H1 (cell line): ENCODE measurements around the gene CYTIP. TPM values are rescaled to one million over a fixed set of nuclear protein-coding genes. Genes with fewer than 3 reads are reported as not detected.
"Not testable (repeated sequence)": the region's sequence is repeated elsewhere in the genome, so short reads cannot be mapped to it uniquely, and the experiment has no call there.

Source experiments
- CTCF ChIA-PET: fragments of 300-600 bp; sonication (Branson Sonifier 250); formaldehyde crosslinking; loops from one replicate; lab custom pipeline; 2021; ENCODE audit not compliant: partially characterized antibody; lab: Charles Lee
- POLR2A ChIA-PET: fragments of 300-600 bp; sonication (Branson Sonifier 250); formaldehyde crosslinking; loops from one replicate; lab custom pipeline; 2021; ENCODE audit warnings: inconsistent platforms; ENCODE audit not compliant: partially characterized antibody; lab: Charles Lee
- DNase-seq, 2 experiments: peaks; one replicate each; pipeline versions ENCODE4 v3.0.0 to v3.0.0-alpha.2; 2010 to 2022; ENCODE audit warnings: low spot score in 2 of 2, low read depth in 1 of 2, mixed read lengths in 1 of 2
- FAIRE-seq: peaks from 2 replicates; lab custom pipeline; 2011; peaks lifted over from hg19 to GRCh38; lab: Jason Lieb, UNC
- H2AFZ ChIP-seq: 2 replicates; pipeline ENCODE4 v1.8.1; 2012; ENCODE audit warnings: low read length, inconsistent platforms
- H2AK5ac ChIP-seq: 2 replicates; pipeline ENCODE4 v1.6.1; 2013; ENCODE audit warnings: low read depth, low read length
- H2BK120ac ChIP-seq: replicated peaks from 2 replicates; pipeline ENCODE3; 2013; ENCODE audit warnings: low read depth, low read length, inconsistent platforms
- H2BK12ac ChIP-seq: 2 replicates; pipeline ENCODE4 v1.6.1; 2013; ENCODE audit warnings: low read depth, low read length
- H2BK15ac ChIP-seq: 2 replicates; pipeline ENCODE4 v1.6.1; 2013; ENCODE audit warnings: low read length
- H2BK20ac ChIP-seq: 2 replicates; pipeline ENCODE4 v1.6.1; 2013; ENCODE audit warnings: low read length
- H2BK5ac ChIP-seq: 2 replicates; pipeline ENCODE4 v1.6.1; 2013; ENCODE audit warnings: low read depth, low read length
- H3K14ac ChIP-seq: 2 replicates; pipeline ENCODE4 v1.6.1; 2013; ENCODE audit warnings: inconsistent platforms; ENCODE audit not compliant: insufficient read length
- H3K18ac ChIP-seq: 2 replicates; pipeline ENCODE4 v1.6.1; 2013; ENCODE audit warnings: low read length; ENCODE audit errors: extremely low read depth
- H3K23ac ChIP-seq: 2 replicates; pipeline ENCODE4 v1.6.1; 2013; ENCODE audit warnings: inconsistent platforms; ENCODE audit not compliant: insufficient read length
- H3K23me2 ChIP-seq: 2 replicates; pipeline ENCODE4 v1.6.1; 2013; ENCODE audit warnings: low read depth, low read length
- H3K27ac ChIP-seq: 2 replicates; pipeline ENCODE4 v1.6.1; 2011; ENCODE audit warnings: low read depth, low read length, inconsistent platforms
- H3K27me3 ChIP-seq, 4 experiments: replicated peaks in 1 of 4; 1 replicate in 1 of 4; 2 replicates in 3 of 4; pipeline versions ENCODE4 v1.6.1 to v1.8.1; 2011 to 2013; ENCODE audit warnings: low read length in 3 of 4, mild to moderate bottlenecking in 3 of 4, inconsistent platforms in 2 of 4, mixed read lengths in 2 of 4, moderate library complexity in 1 of 4; ENCODE audit not compliant: control insufficient read depth in 3 of 4, insufficient read depth in 3 of 4; ENCODE audit errors: extremely low read depth in 1 of 4
- H3K36me3 ChIP-seq, 4 experiments: 2 replicates each; pipeline versions ENCODE4 v1.6.1 to v1.8.1; 2011 to 2013; ENCODE audit warnings: mild to moderate bottlenecking in 4 of 4, low read length in 3 of 4, moderate library complexity in 2 of 4, control low read depth in 1 of 4, inconsistent platforms in 1 of 4; ENCODE audit not compliant: insufficient read depth in 4 of 4, control insufficient read depth in 2 of 4
- H3K4ac ChIP-seq: replicated peaks from 2 replicates; pipeline ENCODE3; 2013; ENCODE audit warnings: low read length, low read depth, mixed read lengths, inconsistent platforms; ENCODE audit not compliant: insufficient read length
- H3K4me1 ChIP-seq, 4 experiments: replicated peaks in 1 of 4; 1 replicate in 1 of 4; 2 replicates in 3 of 4; pipeline versions ENCODE4 v1.6.1 to v1.8.1; 2011 to 2013; ENCODE audit warnings: low read length in 3 of 4, inconsistent platforms in 2 of 4, mixed read lengths in 1 of 4; ENCODE audit not compliant: insufficient read depth in 4 of 4, control insufficient read depth in 3 of 4
- H3K4me2 ChIP-seq, 2 experiments: 2 replicates each; pipeline versions ENCODE4 v1.6.1 to v1.8.1; 2011 to 2013; ENCODE audit warnings: low read depth in 2 of 2, low read length in 2 of 2, control low read depth in 1 of 2, inconsistent platforms in 1 of 2, mild to moderate bottlenecking in 1 of 2; ENCODE audit not compliant: insufficient read depth in 1 of 2
- H3K4me3 ChIP-seq, 4 experiments: fragments of 200-600, 300-600 bp in 1 of 4; sonication (generic), shearing (Covaris generic), sonication (Bioruptor Twin) in 1 of 4; 2 replicates each; pipeline versions ENCODE4 v1.5.1 to v1.8.1; 2011 to 2016; ENCODE audit warnings: low read length in 4 of 4, low read depth in 3 of 4, control low read depth in 2 of 4, inconsistent platforms in 2 of 4, mild to moderate bottlenecking in 2 of 4, mixed read lengths in 1 of 4, moderate library complexity in 1 of 4; ENCODE audit not compliant: insufficient read depth in 2 of 4; ENCODE audit errors: extremely low read depth in 1 of 4
- H3K56ac ChIP-seq: replicated peaks from 2 replicates; pipeline ENCODE3; 2013; ENCODE audit warnings: low read depth, mild to moderate bottlenecking, mixed read lengths, low read length, inconsistent platforms; ENCODE audit not compliant: insufficient read length
- H3K79me1 ChIP-seq: 2 replicates; pipeline ENCODE4 v1.6.1; 2013; ENCODE audit warnings: low read depth, low read length, control low read depth
- H3K79me2 ChIP-seq, 2 experiments: 2 replicates each; pipeline versions ENCODE4 v1.6.1 to v1.8.1; 2012 to 2013; ENCODE audit warnings: low read length in 2 of 2, mild to moderate bottlenecking in 2 of 2, inconsistent platforms in 1 of 2; ENCODE audit not compliant: insufficient read depth in 2 of 2, control insufficient read depth in 1 of 2
- H3K9ac ChIP-seq, 4 experiments: replicated peaks in 1 of 4; 1 replicate in 1 of 4; 2 replicates in 3 of 4; pipeline versions ENCODE4 v1.6.1 to v1.8.1; 2011 to 2013; ENCODE audit warnings: low read depth in 3 of 4, low read length in 3 of 4, control low read depth in 2 of 4, mild to moderate bottlenecking in 2 of 4, moderate library complexity in 2 of 4, inconsistent platforms in 1 of 4; ENCODE audit errors: extremely low read depth in 1 of 4
- H3K9me3 ChIP-seq, 2 experiments: 2 replicates each; pipeline versions ENCODE4 v1.6.1 to v1.8.1; 2012 to 2013; ENCODE audit warnings: mild to moderate bottlenecking in 2 of 2, moderate library complexity in 2 of 2, control low read depth in 1 of 2, inconsistent platforms in 1 of 2, low read depth in 1 of 2, low read length in 1 of 2, mixed read lengths in 1 of 2; ENCODE audit not compliant: insufficient read depth in 2 of 2
- H4K20me1 ChIP-seq, 2 experiments: replicated peaks in 1 of 2; 2 replicates each; pipeline versions ENCODE3 to v1.8.1; 2011 to 2013; ENCODE audit warnings: inconsistent platforms in 2 of 2, low read length in 2 of 2, mild to moderate bottlenecking in 1 of 2; ENCODE audit not compliant: insufficient read depth in 2 of 2, control insufficient read depth in 1 of 2
- H4K5ac ChIP-seq: 2 replicates; pipeline ENCODE4 v1.6.1; 2013; ENCODE audit warnings: low read length, low read depth, mixed read lengths, inconsistent platforms; ENCODE audit not compliant: insufficient read length
- H4K8ac ChIP-seq: 2 replicates; pipeline ENCODE4 v1.8.0; 2013; ENCODE audit warnings: mild to moderate bottlenecking, moderate library complexity, low read length, inconsistent platforms; ENCODE audit not compliant: insufficient read depth; ENCODE audit errors: extremely low read depth
- H4K91ac ChIP-seq: replicated peaks from 2 replicates; pipeline ENCODE3; 2013; ENCODE audit warnings: low read length, mixed read lengths, inconsistent platforms; ENCODE audit not compliant: insufficient read length
- YY1 ChIP-seq: IDR thresholded peaks from 2 replicates; pipeline ENCODE4 v1.6.1; 2011; ENCODE audit warnings: low read depth, mild to moderate bottlenecking, low read length
- WGBS, 2 experiments: shearing (Covaris generic) in 1 of 2; methylation state at CpG; one replicate each; pipeline versions ENCODE4 v1.1.6 to v1.1.7; 2013 to 2015; ENCODE audit warnings: low lambda C conversion rate in 2 of 2, mixed read lengths in 2 of 2, inconsistent platforms in 1 of 2, low coverage in 1 of 2, missing lambda C conversion rate in 1 of 2; ENCODE audit not compliant: insufficient replicate concordance in 2 of 2, insufficient coverage in 1 of 2, insufficient read length in 1 of 2; ENCODE audit errors: extremely low coverage in 1 of 2, missing lambda C conversion rate in 1 of 2; 5-methylcytosine and 5-hydroxymethylcytosine counted together
- polyA plus RNA-seq, 7 experiments: library from polyadenylated mRNA; depleted of rRNA in 3 of 7; stranded (reverse) in 5 of 7; unstranded in 2 of 7; fragments of >200 nt in 5 of 7; fragments of 200-250 nt in 2 of 7; gene quantifications; 1 replicate in 5 of 7; 2 replicates in 1 of 7; 4 replicates in 1 of 7; pipeline versions ENCODE4 v1.2.1 to v1.2.3, GENCODE V29; 2011 to 2013; ENCODE audit warnings: missing spikeins in 2 of 7, mixed read lengths in 2 of 7
- total RNA-seq: library from RNA; stranded (reverse); fragmentation: NEBNext Ultra II Directional; extraction: Animal tissue kit (Norgen Biotek cat#: 25700); gene quantifications from 2 replicates; pipeline ENCODE4 v1.2.1, GENCODE V29; 2021

The CYTIP gene
- total and polyA plus RNA-seq, 2 of the 8 experiments (the other 6 are each of a cell fraction or from before 2014, with no cell fraction given), result 0.12 TPM; not detected in 1

DNA sequence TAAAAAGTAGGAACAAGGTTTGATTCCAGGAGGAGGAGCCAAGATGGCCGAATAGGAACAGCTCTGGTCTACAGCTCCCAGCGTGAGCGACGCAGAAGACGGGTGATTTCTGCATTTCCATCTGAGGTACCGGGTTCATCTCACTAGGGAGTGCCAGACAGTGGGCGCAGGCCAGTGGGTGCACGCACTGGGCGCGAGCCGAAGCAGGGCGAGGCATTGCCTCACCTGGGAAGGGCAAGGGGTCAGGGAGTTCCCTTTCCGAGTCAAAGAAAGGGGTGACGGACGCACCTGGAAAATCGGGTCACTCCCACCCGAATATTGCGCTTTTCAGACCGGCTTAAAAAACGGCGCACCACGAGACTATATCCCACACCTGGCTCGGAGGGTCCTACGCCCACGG is 75.4 kb downstream of the CYTIP start:
- POLR2A ChIA-PET, result interaction anchor here (1.5 kb wide), 1 partner anchor 41 kb away, joined by 3 read pairs; no protein-coding TSS in a partner anchor
- H2AFZ ChIP-seq, result not testable (repeated sequence)
- WGBS, 2 experiments, result 93% methylated on average over 13 of the region's 25 CpGs; no CpG with 5 or more reads in 1 of the 2 experiments

More for the DNA sequence above, 75.4 kb downstream of the CYTIP start:
- H3K23ac ChIP-seq, FAIRE-seq, H3K56ac ChIP-seq, H2BK15ac ChIP-seq, H4K91ac ChIP-seq, DNase-seq, H2BK12ac ChIP-seq, H2BK120ac ChIP-seq, H2AK5ac ChIP-seq, H3K4me1 ChIP-seq, H3K79me1 ChIP-seq, H3K9ac ChIP-seq, H3K14ac ChIP-seq, H2BK5ac ChIP-seq, H2BK20ac ChIP-seq, H3K4me3 ChIP-seq, H3K27me3 ChIP-seq, H4K20me1 ChIP-seq, H3K23me2 ChIP-seq, H3K4me2 ChIP-seq, H3K36me3 ChIP-seq, H4K5ac ChIP-seq, H4K8ac ChIP-seq, H3K27ac ChIP-seq, H3K4ac ChIP-seq, H3K9me3 ChIP-seq, H3K18ac ChIP-seq, CTCF ChIA-PET, H3K79me2 ChIP-seq: not testable (repeated sequence)
- TF ChIP-seq YY1, result 0 out of 2 replicates have a peak, but pooled peaks have one; percentile 21
